Heart right ventricle (tissue), 16 donors: Measurements from ENCODE around the gene TMPRSS2. TPM values are rescaled to one million over a fixed set of nuclear protein-coding genes. Genes with fewer than 3 reads are reported as not detected.

Experiments
- ATAC-seq, 8 donors: fragments of 200-7000 bp; cut with Tn5 transposase; one replicate each; pipeline ENCODE4 v1.9.1; 2020; ENCODE audit warnings: mild to moderate bottlenecking in 8 of 8, moderate library complexity in 8 of 8, moderate number of reproducible peaks in 1 of 8
- DNase-seq, 2 donors: peaks; one replicate each; pipeline ENCODE4 v3.0.0-alpha.2; 2020
- H3K27ac ChIP-seq, 10 donors: fragments of 200-600 bp; sonication (generic) in 2 of 10; one replicate each; pipeline versions ENCODE4 v1.5.0 to v1.8.0; 2020 to 2022; ENCODE audit warnings: mild to moderate bottlenecking in 3 of 10
- H3K27me3 ChIP-seq, 7 donors: fragments of 200-600 bp; one replicate each; pipeline ENCODE4 v1.8.0; 2021 to 2022; ENCODE audit warnings: mild to moderate bottlenecking in 2 of 7
- H3K36me3 ChIP-seq, 9 donors: fragments of 200-600 bp; sonication (generic) in 1 of 9; one replicate each; pipeline versions ENCODE4 v1.5.0 to v1.8.0; 2020 to 2022; ENCODE audit warnings: mild to moderate bottlenecking in 2 of 9
- H3K4me1 ChIP-seq, 9 donors: fragments of 200-600 bp; sonication (generic) in 1 of 9; one replicate each; pipeline versions ENCODE4 v1.5.0 to v1.8.0; 2020 to 2022; ENCODE audit warnings: mild to moderate bottlenecking in 4 of 9
- H3K4me3 ChIP-seq, 10 donors: fragments of 200-600 bp; sonication (generic) in 2 of 10; one replicate each; pipeline versions ENCODE4 v1.5.0 to v1.8.0; 2020 to 2022; ENCODE audit warnings: mild to moderate bottlenecking in 7 of 10, moderate library complexity in 2 of 10
- H3K9me3 ChIP-seq, 11 donors: fragments of 200-600 bp in 10 of 11; sonication (generic) in 2 of 11; one replicate each; pipeline versions ENCODE4 v1.5.0 to v1.8.0; 2013 to 2022; ENCODE audit warnings: mild to moderate bottlenecking in 2 of 11, control low read depth in 1 of 11, moderate library complexity in 1 of 11
- WGBS, 2 donors: extraction: QIAGEN DNeasy Blood & Tissue Kit; methylation state at CpG; one replicate each; pipeline ENCODE4 v1.1.7; 2013; ENCODE audit warnings: inconsistent platforms in 1 of 2; 5-methylcytosine and 5-hydroxymethylcytosine counted together
- intact Hi-C, 10 donors: fragments of 100-400 bp; cut with DNase I; formaldehyde crosslinking; loops; one replicate each; pipeline versions ENCODE4 v1.11.1 to v1.14.2; 2022
- polyA plus RNA-seq, 2 donors: library from polyadenylated mRNA; stranded (reverse); fragments of 200-250 nt; gene quantifications; one replicate each; pipeline ENCODE4 v1.2.3, GENCODE V29; 2013
- total RNA-seq, 10 donors: library from RNA; stranded (reverse); fragmentation: NEBNext Ultra II Directional in 3 of 10; extraction: Animal tissue kit (Norgen Biotek cat#: 25700) in 3 of 10; gene quantifications; one replicate each; pipeline versions ENCODE4 v1.2.1 to v1.2.4, GENCODE V29; 2021 to 2023
- TF ChIP-seq, protein P1 (sequence below), 9 donors: fragments of 200-600 bp; sonication (generic) in 2 of 9; IDR thresholded peaks; one replicate each; pipeline versions ENCODE4 v1.5.0 to v1.8.0; 2021 to 2022; ENCODE audit warnings: antibody characterized with exemption in 9 of 9, mild to moderate bottlenecking in 5 of 9, moderate library complexity in 1 of 9
- donor health status: Arrhythmogenic right ventricular cardiomyopathy.
- donor health status: ischemic (EF 13 %, LVEDD 7.1; RV severe dilation, severe dysfunction).
- donor health status: healthy with polysubstance abuse.
- donor health status: DM: no; HTN: yes; CAD: no.
- donor health status: DM: no; HTN: no; CAD: no.
- donor health status: ischemic (EF 25% LVEDD 6.9; RV normal size, moderate dysfunction).
- donor health status: ischemic (EF 25% LVEDD 5.7; RV mildly dilated, moderate dysfunction).
- donor health status: healthy.
- donor health status: DM: yes; HTN: yes; CAD: no.
- donor health status: Ischemic cardiomyopathy.
- donor health status: ischemic (EF 35%, LVEDD 5.7; RV mildly dilated, moderate dysfunction).
- donor health status: nonischemic (EF 11% LVEDD 7.7; RV severe dilation, severe dysfunction).
- donor health status: DM: yes; HTN: yes; CAD: no.
- donor health status: PGD.
- donor health status: ischemic (EF 29% LVEDD 5.4; RV normal size, mild dysfunction).
- donor health status: nonischemic (EF 23%, LVEDD 6.1; RV moderate dilation, normal function).

Gene TMPRSS2
- total and polyA plus RNA-seq, 12 donors = 0.03 TPM; not detected in 11

DNA sequence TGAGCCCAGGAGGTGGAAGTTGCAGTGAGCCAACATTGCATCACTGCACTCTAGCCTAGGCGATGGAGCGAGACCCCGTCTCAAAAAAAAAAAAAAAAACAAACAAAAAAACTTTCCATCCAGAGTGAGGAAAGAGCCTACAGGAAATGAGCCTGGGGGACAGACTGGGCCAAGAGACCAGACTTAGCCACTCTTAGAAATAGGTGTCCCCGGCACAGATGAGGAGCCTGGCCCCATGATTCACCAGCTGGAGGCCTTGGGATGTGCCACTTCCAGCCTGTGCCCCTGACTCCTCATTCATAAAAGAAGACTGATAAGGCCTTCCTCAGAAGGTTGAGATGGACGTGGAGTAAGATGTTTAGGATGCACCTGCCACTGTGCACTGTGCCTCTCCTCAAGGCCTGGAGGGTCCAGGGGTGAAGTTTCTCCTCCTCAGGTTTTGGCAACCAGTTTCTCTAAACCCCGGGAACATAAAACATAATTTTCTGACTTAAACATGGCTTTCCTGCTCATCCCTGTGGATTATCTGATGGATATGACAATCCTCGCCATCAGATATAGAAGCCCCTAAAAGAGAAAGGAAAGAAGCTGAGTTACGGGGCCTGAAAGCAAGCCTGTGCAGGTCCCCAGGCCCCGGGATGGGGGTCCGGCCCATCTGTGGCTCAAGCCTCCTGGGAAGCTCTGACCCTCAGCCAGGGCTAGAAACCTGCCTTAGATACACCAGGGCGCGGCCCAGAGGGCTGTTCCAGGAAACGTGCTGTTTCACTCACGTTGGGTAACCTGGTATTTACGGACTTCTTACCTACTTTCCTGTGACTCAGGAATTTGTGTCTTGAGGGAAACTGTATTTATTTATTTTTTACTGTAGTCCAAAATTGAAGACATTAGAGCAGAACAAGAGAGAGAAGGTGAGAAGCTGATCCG lies 55.9 kb downstream of the TMPRSS2 start:
- no peak overlapping the region for H3K4me3 ChIP-seq
- ATAC-seq (no peak), DNase-seq (no peak)
- intact Hi-C loops = no loop called here
- H3K27me3 ChIP-seq = no peaks in the 10 kb centered on the region
- TF ChIP-seq, protein P1, sequence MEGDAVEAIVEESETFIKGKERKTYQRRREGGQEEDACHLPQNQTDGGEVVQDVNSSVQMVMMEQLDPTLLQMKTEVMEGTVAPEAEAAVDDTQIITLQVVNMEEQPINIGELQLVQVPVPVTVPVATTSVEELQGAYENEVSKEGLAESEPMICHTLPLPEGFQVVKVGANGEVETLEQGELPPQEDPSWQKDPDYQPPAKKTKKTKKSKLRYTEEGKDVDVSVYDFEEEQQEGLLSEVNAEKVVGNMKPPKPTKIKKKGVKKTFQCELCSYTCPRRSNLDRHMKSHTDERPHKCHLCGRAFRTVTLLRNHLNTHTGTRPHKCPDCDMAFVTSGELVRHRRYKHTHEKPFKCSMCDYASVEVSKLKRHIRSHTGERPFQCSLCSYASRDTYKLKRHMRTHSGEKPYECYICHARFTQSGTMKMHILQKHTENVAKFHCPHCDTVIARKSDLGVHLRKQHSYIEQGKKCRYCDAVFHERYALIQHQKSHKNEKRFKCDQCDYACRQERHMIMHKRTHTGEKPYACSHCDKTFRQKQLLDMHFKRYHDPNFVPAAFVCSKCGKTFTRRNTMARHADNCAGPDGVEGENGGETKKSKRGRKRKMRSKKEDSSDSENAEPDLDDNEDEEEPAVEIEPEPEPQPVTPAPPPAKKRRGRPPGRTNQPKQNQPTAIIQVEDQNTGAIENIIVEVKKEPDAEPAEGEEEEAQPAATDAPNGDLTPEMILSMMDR (IDR thresholded peaks at IDR 0.05) = no peak
- no peak overlapping the region for H3K27ac ChIP-seq
- H3K4me1 ChIP-seq = no peaks in the 10 kb centered on the region
- H3K9me3 ChIP-seq = no peaks in the 10 kb centered on the region
- peaks cover 0 to 100% (median 24%) of the 10 kb centered on the region in 9 donors for H3K36me3 ChIP-seq
- 88 to 89% methylated on average over 16 of the region's 16 CpGs for whole genome bisulfite sequencing, 2 donors

DNA sequence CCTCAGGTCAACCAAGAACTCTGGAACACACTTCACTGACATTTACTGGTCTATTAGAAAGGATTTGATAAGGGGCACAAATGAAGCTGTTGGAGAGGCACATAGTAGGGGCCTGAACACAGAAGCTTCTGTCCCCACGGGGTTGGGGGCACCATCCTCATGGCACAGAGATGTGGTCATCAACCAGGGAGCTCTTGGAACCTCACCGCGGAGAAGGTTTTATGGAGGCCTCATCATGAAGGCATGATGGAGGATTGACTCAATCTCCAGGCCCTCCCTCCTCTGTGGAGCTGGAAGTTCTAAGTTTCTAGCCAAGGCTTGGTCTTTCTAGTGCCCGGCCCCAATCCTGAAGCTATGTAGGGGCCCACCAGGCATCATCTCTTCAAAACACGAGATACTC lies 58.3 kb downstream of the TMPRSS2 start:
- H3K27ac ChIP-seq = no peak overlapping the region
- 74 to 88% methylated on average over 5 of the region's 5 CpGs for WGBS, 2 donors
- H3K4me1 ChIP-seq = no peaks in the 10 kb centered on the region
- ATAC-seq (no peak), DNase-seq (no peak)
- no peaks in the 10 kb centered on the region for H3K9me3 ChIP-seq
- H3K4me3 ChIP-seq = no peak overlapping the region
- H3K27me3 ChIP-seq = no peaks in the 10 kb centered on the region
- intact Hi-C loops = loop anchor here in 1 of 10 donors (5.0 kb wide), 1 partner anchor 162 kb away; no protein-coding TSS in a partner anchor
- peaks cover 0 to 100% (median 26%) of the 10 kb centered on the region in 9 donors for H3K36me3 ChIP-seq
- TF ChIP-seq, protein P1 (IDR thresholded peaks at IDR 0.05) = no peak

DNA sequence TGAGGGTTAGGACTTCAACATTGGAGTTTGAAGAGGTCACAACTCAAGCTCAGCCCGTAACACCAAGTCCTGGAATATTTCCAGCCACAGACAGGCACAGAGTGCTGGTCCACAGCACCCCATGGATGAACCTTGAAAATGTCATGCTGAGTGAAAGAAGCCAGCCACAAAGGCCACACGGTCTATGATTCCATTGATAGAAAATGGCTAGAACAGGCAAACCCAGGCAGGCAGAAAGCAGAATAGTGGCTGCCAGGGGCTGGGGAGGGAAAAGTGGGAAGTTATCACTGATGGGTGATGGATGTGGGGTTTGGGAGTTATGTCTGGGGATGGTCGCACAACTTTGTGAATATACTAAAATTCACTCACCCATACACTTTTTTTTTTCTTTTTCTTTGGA lies 60.6 kb downstream of the TMPRSS2 start:
- intact Hi-C loops = loop anchor here in 1 of 10 donors (5.0 kb wide), 1 partner anchor 160 kb away; no protein-coding TSS in a partner anchor
- Histone ChIP-seq H3K4me3 (no peak overlapping the region), H3K4me1 (no peaks in the 10 kb centered on the region), H3K36me3 (peaks cover 0 to 100% (median 31%) of the 10 kb centered on the region in 9 donors), H3K27ac (no peak overlapping the region), H3K9me3 (no peaks in the 10 kb centered on the region), H3K27me3 (no peaks in the 10 kb centered on the region)
- ATAC-seq = no peak
- WGBS, 2 donors = 93 to 95% methylated on average over 3 of the region's 3 CpGs
- DNase-seq = no peak
- TF ChIP-seq, protein P1 (IDR thresholded peaks at IDR 0.05) = no peak

DNA sequence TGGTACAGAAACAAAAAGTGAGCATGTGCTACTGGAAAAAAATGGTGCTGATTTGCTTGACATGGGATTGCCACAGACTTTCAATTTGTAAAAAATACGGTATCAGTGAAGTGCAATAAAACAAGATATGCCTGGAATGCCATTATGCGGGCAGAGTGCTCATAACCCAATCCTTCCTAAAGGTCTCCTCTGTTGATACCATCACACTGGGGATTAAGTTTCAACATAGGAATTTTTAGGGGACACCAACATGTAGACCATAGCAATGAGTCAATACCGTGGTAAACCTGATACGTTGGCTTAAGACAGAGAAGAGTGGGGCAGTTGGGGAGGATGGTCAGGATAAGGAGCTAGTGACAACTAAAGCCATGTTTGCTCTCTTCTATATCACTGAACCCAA lies 61.4 kb downstream of the TMPRSS2 start:
- H3K4me1 ChIP-seq = no peaks in the 10 kb centered on the region
- H3K36me3 ChIP-seq = peaks cover 0 to 100% (median 29%) of the 10 kb centered on the region in 9 donors
- TF ChIP-seq, protein P1 (IDR thresholded peaks at IDR 0.05) = no peak
- 73 to 98% methylated on average over 4 of the region's 4 CpGs for WGBS, 2 donors
- no peak overlapping the region for H3K27ac ChIP-seq
- H3K9me3 ChIP-seq = no peaks in the 10 kb centered on the region
- no peak for ATAC-seq
- DNase-seq = no peak
- no peak overlapping the region for H3K4me3 ChIP-seq
- no peaks in the 10 kb centered on the region for H3K27me3 ChIP-seq
- intact Hi-C loops = loop anchor here in 1 of 10 donors (5.0 kb wide), 1 partner anchor 159 kb away; no protein-coding TSS in a partner anchor
